Caco-2 (cell line): ENCODE measurements around the gene PLEKHG7. TPM values are rescaled to one million over a fixed set of nuclear protein-coding genes. Genes with fewer than 3 reads are reported as not detected.

Experiments
- BruUV-seq: library from RNA; stranded (reverse); fragments of 400-500 nt; replicated peaks from 2 replicates; lab custom pipeline; 2021; lab: Mats Ljungman, UMichigan
- CTCF ChIA-PET: fragments of 300-600 bp; sonication (Branson Sonifier 250); formaldehyde crosslinking; loops from one replicate; lab custom pipeline; 2022; ENCODE audit warnings: antibody characterized with exemption; lab: Charles Lee
- POLR2A ChIA-PET: fragments of 300-600 bp; sonication (Branson Sonifier 250); formaldehyde crosslinking; loops from one replicate; lab custom pipeline; 2022; ENCODE audit warnings: antibody characterized with exemption; lab: Charles Lee
- DNase-seq, 2 experiments: peaks; one replicate each; pipeline versions ENCODE4 v3.0.0 to v3.0.0-alpha.2; 2020 to 2022
- H3K27me3 ChIP-seq: replicated peaks from 2 replicates; pipeline ENCODE4 v1.6.0; 2011; ENCODE audit warnings: low read length; ENCODE audit not compliant: control insufficient read depth, insufficient read depth
- H3K36me3 ChIP-seq: 2 replicates; pipeline ENCODE4 v1.5.1; 2011; ENCODE audit warnings: low read length; ENCODE audit not compliant: control insufficient read depth, insufficient read depth
- H3K4me1 ChIP-seq: fragments of 250-450 bp; sonication (Bioruptor Pico); 2 replicates; pipeline ENCODE4 v1.5.1; 2020; ENCODE audit warnings: mild to moderate bottlenecking
- H3K4me3 ChIP-seq: 2 replicates; pipeline ENCODE4 v1.5.1; 2011; ENCODE audit warnings: low read depth, mild to moderate bottlenecking, control low read depth, low read length
- H3K9me3 ChIP-seq: fragments of 250-450 bp; sonication (Bioruptor Pico); 2 replicates; pipeline ENCODE4 v1.5.1; 2020; ENCODE audit warnings: mild to moderate bottlenecking, moderate library complexity
- H3K27ac Mint-ChIP-seq: one replicate; pipeline ENCODE4 v1.8.0; 2022; ENCODE audit warnings: mixed read lengths; ENCODE audit not compliant: unreplicated experiment
- H3K27me3 Mint-ChIP-seq: one replicate; pipeline ENCODE4 v1.8.0; 2022; ENCODE audit warnings: mixed read lengths; ENCODE audit not compliant: insufficient read depth, unreplicated experiment
- H3K36me3 Mint-ChIP-seq: one replicate; pipeline ENCODE4 v1.8.0; 2022; ENCODE audit warnings: mild to moderate bottlenecking, mixed read lengths; ENCODE audit not compliant: insufficient read depth, unreplicated experiment
- H3K4me1 Mint-ChIP-seq: one replicate; pipeline ENCODE4 v1.8.0; 2022; ENCODE audit warnings: low read depth, mixed read lengths; ENCODE audit not compliant: unreplicated experiment
- H3K4me3 Mint-ChIP-seq: one replicate; pipeline ENCODE4 v1.8.0; 2022; ENCODE audit warnings: mild to moderate bottlenecking, moderate library complexity, mixed read lengths; ENCODE audit not compliant: unreplicated experiment
- H3K9me3 Mint-ChIP-seq: one replicate; pipeline ENCODE4 v1.8.0; 2022; ENCODE audit warnings: mixed read lengths; ENCODE audit not compliant: unreplicated experiment
- CTCF ChIP-seq, 2 experiments: fragments of 200-600 bp in 1 of 2; IDR thresholded peaks; 1 replicate in 1 of 2; 2 replicates in 1 of 2; pipeline versions ENCODE4 v1.5.1 to v1.8.0; 2011 to 2022; ENCODE audit warnings: antibody characterized with exemption in 1 of 2, control low read depth in 1 of 2, inconsistent platforms in 1 of 2, low read depth in 1 of 2, low read length in 1 of 2, mild to moderate bottlenecking in 1 of 2, moderate library complexity in 1 of 2; ENCODE audit not compliant: insufficient read depth in 1 of 2, severe bottlenecking in 1 of 2, unreplicated experiment in 1 of 2
- intact Hi-C: fragments of 100-400 bp; cut with micrococcal nuclease; formaldehyde crosslinking; loops from one replicate; pipeline ENCODE4 v1.10.0; 2022; ENCODE audit not compliant: unreplicated experiment
- total RNA-seq: library from RNA; stranded (reverse); gene quantifications from 2 replicates; pipeline ENCODE4 v1.2.3, GENCODE V29; 2022

Gene PLEKHG7
- total RNA-seq, 1 experiment from 2014 or later = 0.23 TPM

- POLR2A ChIA-PET = no interaction called here
- H3K4me3 Mint-ChIP-seq = no peak overlapping the region
- intact Hi-C loops = no loop called here
- no peak overlapping the region for H3K27ac Mint-ChIP-seq
- Histone ChIP-seq H3K36me3 (no peaks in the 10 kb centered on the region), H3K4me3 (no peak overlapping the region), H3K4me1 (peaks cover 15% of the 10 kb centered on the region), H3K27me3 (no peaks in the 10 kb centered on the region), H3K9me3 (peaks cover 7% of the 10 kb centered on the region)
- CTCF ChIA-PET = no interaction called here
- peaks cover 10% of the 10 kb centered on the region for H3K9me3 Mint-ChIP-seq
- H3K4me1 Mint-ChIP-seq = peaks cover 13% of the 10 kb centered on the region
- no peaks in the 10 kb centered on the region for H3K36me3 Mint-ChIP-seq
- BruUV-seq = no TSS peak
- no peak for DNase-seq
- H3K27me3 Mint-ChIP-seq = no peaks in the 10 kb centered on the region
- no peak for TF ChIP-seq CTCF (IDR thresholded peaks at IDR 0.05; ENCODE audit: insufficient read depth in 1 of 2, low read depth in 1 of 2, low read length in 1 of 2, severe bottlenecking in 1 of 2, unreplicated experiment in 1 of 2)
These were observed 1.3 kb upstream of the PLEKHG7 start for GRCh38 chr12:92701441-92701840.

- Histone ChIP-seq H3K4me3 (no peak overlapping the region), H3K4me1 (peaks cover 15% of the 10 kb centered on the region), H3K9me3 (no peaks in the 10 kb centered on the region), H3K36me3 (no peaks in the 10 kb centered on the region), H3K27me3 (no peaks in the 10 kb centered on the region)
- H3K9me3 Mint-ChIP-seq = peaks cover 16% of the 10 kb centered on the region
- CTCF ChIA-PET = no interaction called here
- H3K27ac Mint-ChIP-seq = no peak overlapping the region
- POLR2A ChIA-PET = no interaction called here
- intact Hi-C loops = no loop called here
- no peaks in the 10 kb centered on the region for H3K36me3 Mint-ChIP-seq
- BruUV-seq = no TSS peak
- H3K4me3 Mint-ChIP-seq = no peak overlapping the region
- TF ChIP-seq CTCF (IDR thresholded peaks at IDR 0.05; ENCODE audit: insufficient read depth in 1 of 2, low read depth in 1 of 2, low read length in 1 of 2, severe bottlenecking in 1 of 2, unreplicated experiment in 1 of 2) = no peak
- H3K4me1 Mint-ChIP-seq = peaks cover 13% of the 10 kb centered on the region
- DNase-seq = no peak
- H3K27me3 Mint-ChIP-seq = no peaks in the 10 kb centered on the region
These were observed 997 bp downstream of the PLEKHG7 start for GRCh38 chr12:92703786-92704185.

GRCh38 chr12:92706594-92706993 lies 3.8 kb downstream of the PLEKHG7 start:
- Mint-ChIP-seq H3K36me3 (no peaks in the 10 kb centered on the region), H3K27me3 (peaks cover 4% of the 10 kb centered on the region), H3K4me1 (peaks cover 13% of the 10 kb centered on the region), H3K4me3 (no peak overlapping the region), H3K9me3 (peaks cover 9% of the 10 kb centered on the region), H3K27ac (no peak overlapping the region)
- H3K4me1 ChIP-seq = peaks cover 15% of the 10 kb centered on the region
- H3K4me3 ChIP-seq = no peak overlapping the region
- no peaks in the 10 kb centered on the region for H3K9me3 ChIP-seq
- ChIA-PET CTCF (no interaction called here), POLR2A (no interaction called here)
- no peak for DNase-seq
- intact Hi-C loops = no loop called here
- no peak for TF ChIP-seq CTCF (IDR thresholded peaks at IDR 0.05; ENCODE audit: insufficient read depth in 1 of 2, low read depth in 1 of 2, low read length in 1 of 2, severe bottlenecking in 1 of 2, unreplicated experiment in 1 of 2)
- BruUV-seq = no TSS peak
- H3K36me3 ChIP-seq = no peaks in the 10 kb centered on the region
- H3K27me3 ChIP-seq = no peaks in the 10 kb centered on the region
